Bronchial epithelial cell (primary cell): ENCODE results near the gene ZNF628. TPM values are rescaled to one million over a fixed set of nuclear protein-coding genes. Genes with fewer than 3 reads are reported as not detected.

Source experiments
- DNase-seq: peaks from one replicate; pipeline ENCODE4 v3.0.0-alpha.2; 2010; ENCODE audit warnings: low read depth
- FAIRE-seq: peaks from 2 replicates; lab custom pipeline; 2011; peaks lifted over from hg19 to GRCh38; lab: Jason Lieb, UNC
- H3K27me3 ChIP-seq: 2 replicates; pipeline ENCODE4 v1.5.1; 2011; ENCODE audit warnings: low read length; ENCODE audit not compliant: control insufficient read depth, insufficient read depth
- H3K36me3 ChIP-seq: 2 replicates; pipeline ENCODE4 v1.5.1; 2011; ENCODE audit warnings: low read length; ENCODE audit not compliant: control insufficient read depth, insufficient read depth
- H3K4me3 ChIP-seq: 2 replicates; pipeline ENCODE4 v1.5.1; 2011; ENCODE audit warnings: mild to moderate bottlenecking, low read depth, low read length, control low read depth
- CTCF ChIP-seq: IDR thresholded peaks from 2 replicates; pipeline ENCODE4 v1.5.1; 2011; ENCODE audit warnings: mild to moderate bottlenecking, moderate library complexity, low read length, control low read depth, inconsistent platforms; ENCODE audit not compliant: insufficient read depth, severe bottlenecking
- total RNA-seq: library from RNA; depleted of rRNA; stranded (reverse); fragments of >200 nt; gene quantifications from 2 replicates; pipeline ENCODE4 v1.2.1, GENCODE V29; 2014

ZNF628 gene
- total RNA-seq, 1 donor from 2014 or later, result 0.79 TPM

GRCh38 chr19:55451965-55452748 is 24.3 kb upstream of the ZNF628 start:
- TF ChIP-seq CTCF, result no peak
- FAIRE-seq, result no peak
- Histone ChIP-seq H3K27me3 (peaks cover 13% of the 10 kb centered on the region), H3K36me3 (no peaks in the 10 kb centered on the region), H3K4me3 (no peak overlapping the region)
- no peak for DNase-seq

GRCh38 chr19:55452749-55453346 is 23.6 kb upstream of the ZNF628 start:
- FAIRE-seq, result no peak
- Histone ChIP-seq H3K27me3 (peaks cover 13% of the 10 kb centered on the region), H3K4me3 (no peak overlapping the region), H3K36me3 (no peaks in the 10 kb centered on the region)
- peak; percentile 31 for DNase-seq
- no peak for TF ChIP-seq CTCF

- Histone ChIP-seq H3K4me3 (no peak overlapping the region), H3K36me3 (no peaks in the 10 kb centered on the region), H3K27me3 (peaks cover 13% of the 10 kb centered on the region)
- FAIRE-seq (no peak), DNase-seq (no peak)
- no peak for TF ChIP-seq CTCF
Measured at GRCh38 chr19:55453511-55454260, 22.7 kb upstream of the ZNF628 start.

GRCh38 chr19:55454787-55455243 is 21.6 kb upstream of the ZNF628 start:
- DNase-seq (no peak), FAIRE-seq (no peak)
- Histone ChIP-seq H3K36me3 (no peaks in the 10 kb centered on the region), H3K4me3 (no peak overlapping the region), H3K27me3 (peaks cover 10% of the 10 kb centered on the region)
- peak; percentile 67 for TF ChIP-seq CTCF

GRCh38 chr19:55455576-55456235 is 20.7 kb upstream of the ZNF628 start:
- DNase-seq (no peak), FAIRE-seq (no peak)
- no peak for TF ChIP-seq CTCF
- Histone ChIP-seq H3K4me3 (no peak overlapping the region), H3K27me3 (peaks cover 8% of the 10 kb centered on the region), H3K36me3 (no peaks in the 10 kb centered on the region)
